Mucosa of rectum (tissue), 2 donors: Measurements from ENCODE around the gene OSBPL9.

ENCODE experiments used
- H3K27ac ChIP-seq, 2 donors: one replicate each; pipeline ENCODE4 v1.7.0; 2013; ENCODE audit warnings: inconsistent platforms in 2 of 2, low read depth in 2 of 2, low read length in 2 of 2
- H3K27me3 ChIP-seq, 2 donors: one replicate each; pipeline ENCODE4 v1.7.0; 2013; ENCODE audit warnings: low read length in 2 of 2; ENCODE audit not compliant: control insufficient read depth in 2 of 2, insufficient read depth in 2 of 2
- H3K36me3 ChIP-seq, 2 donors: one replicate each; pipeline ENCODE4 v1.7.0; 2013; ENCODE audit warnings: low read length in 2 of 2; ENCODE audit not compliant: control insufficient read depth in 2 of 2, insufficient read depth in 2 of 2
- H3K4me1 ChIP-seq, 2 donors: one replicate each; pipeline ENCODE4 v1.7.0; 2013; ENCODE audit warnings: low read length in 2 of 2, mild to moderate bottlenecking in 1 of 2; ENCODE audit not compliant: control insufficient read depth in 2 of 2, insufficient read depth in 2 of 2
- H3K4me3 ChIP-seq, 2 donors: one replicate each; pipeline ENCODE4 v1.7.0; 2013; ENCODE audit warnings: low read length in 2 of 2
- H3K9ac ChIP-seq, 2 donors: one replicate each; pipeline ENCODE4 v1.7.0; 2013; ENCODE audit warnings: low read length in 2 of 2, low read depth in 1 of 2, mild to moderate bottlenecking in 1 of 2
- H3K9me3 ChIP-seq, 2 donors: one replicate each; pipeline ENCODE4 v1.7.0; 2013; ENCODE audit warnings: low read length in 2 of 2; ENCODE audit not compliant: control insufficient read depth in 2 of 2
- donor health status: healthy.
- donor health status: Normal muscosa, but diverticular disease.

Gene OSBPL9

DNA sequence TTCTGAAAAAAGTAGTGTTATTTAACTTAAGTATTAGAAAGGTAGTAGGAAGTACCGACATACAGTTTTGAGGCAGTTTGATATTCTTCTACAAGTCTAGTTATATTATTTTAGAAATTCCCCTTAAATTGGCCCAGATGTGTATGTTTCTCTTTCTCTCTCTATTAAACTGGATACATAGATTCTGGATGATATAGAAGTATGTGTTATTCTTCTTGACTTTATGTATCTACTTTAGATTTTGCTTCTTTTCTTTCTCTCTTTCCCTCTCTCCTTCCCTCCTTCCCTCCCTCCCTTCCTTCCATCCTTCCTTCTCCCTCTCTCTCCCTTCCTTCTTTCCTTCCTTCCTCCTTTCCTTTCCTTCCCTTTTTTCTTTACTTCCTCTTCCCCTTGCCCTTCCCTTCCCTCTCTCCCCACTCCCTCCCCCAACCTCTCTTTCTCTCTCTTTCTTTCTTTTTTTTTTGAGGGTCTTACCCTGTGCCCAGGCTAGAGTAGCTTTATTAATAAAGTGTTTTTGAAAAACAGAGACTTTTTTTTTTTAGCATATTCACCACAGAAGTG, 124.3 kb downstream of the OSBPL9 start:
- Histone ChIP-seq H3K4me3 (no peak overlapping the region), H3K27ac (no peak overlapping the region), H3K9ac (no peak overlapping the region), H3K36me3 (no peaks in the 10 kb centered on the region), H3K4me1 (no peaks in the 10 kb centered on the region), H3K27me3 (no peaks in the 10 kb centered on the region), H3K9me3 (no peaks in the 10 kb centered on the region)

DNA sequence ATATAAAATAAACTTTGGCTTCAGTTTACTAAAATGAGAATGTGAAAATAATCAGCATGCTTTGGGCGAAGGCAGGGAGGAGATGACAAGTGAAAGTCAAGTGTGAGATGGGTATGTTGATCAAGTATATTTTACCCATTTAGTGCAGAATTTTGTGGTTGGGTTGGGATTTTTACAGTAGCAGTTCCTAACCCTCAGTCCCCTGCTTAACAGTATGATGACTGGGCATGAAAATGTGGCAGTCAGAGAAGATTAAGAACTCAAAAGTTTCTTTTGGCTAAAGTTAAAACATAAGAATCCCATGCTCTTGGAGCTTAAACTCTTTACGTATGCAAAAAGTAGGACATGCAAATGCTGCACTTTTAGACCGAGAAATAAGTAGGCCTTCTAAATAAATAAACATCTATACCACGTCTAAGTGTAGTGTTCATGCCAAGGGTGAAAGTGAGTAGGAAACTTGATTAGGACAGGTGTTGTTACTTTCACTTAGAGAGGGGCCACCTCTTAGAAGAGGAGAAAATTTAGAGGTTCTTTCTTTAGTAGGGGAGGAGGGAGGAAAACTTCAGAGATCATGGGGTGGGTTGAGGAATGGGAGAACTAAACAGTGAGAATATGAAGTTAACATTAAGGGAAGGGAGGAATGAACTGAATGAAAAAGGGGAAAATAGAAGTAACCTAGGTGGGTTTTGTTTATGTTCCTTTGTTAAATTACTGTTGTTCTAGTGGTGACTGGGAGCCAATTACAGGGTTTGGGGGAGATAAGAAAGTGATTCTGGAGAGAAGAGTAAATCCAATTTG, 127.8 kb downstream of the OSBPL9 start:
- Histone ChIP-seq H3K27me3 (no peaks in the 10 kb centered on the region), H3K27ac (no peak overlapping the region), H3K4me1 (no peaks in the 10 kb centered on the region), H3K36me3 (peaks cover 4 to 7% of the 10 kb centered on the region in 2 donors), H3K9me3 (no peaks in the 10 kb centered on the region), H3K9ac (no peak overlapping the region), H3K4me3 (no peak overlapping the region)

DNA sequence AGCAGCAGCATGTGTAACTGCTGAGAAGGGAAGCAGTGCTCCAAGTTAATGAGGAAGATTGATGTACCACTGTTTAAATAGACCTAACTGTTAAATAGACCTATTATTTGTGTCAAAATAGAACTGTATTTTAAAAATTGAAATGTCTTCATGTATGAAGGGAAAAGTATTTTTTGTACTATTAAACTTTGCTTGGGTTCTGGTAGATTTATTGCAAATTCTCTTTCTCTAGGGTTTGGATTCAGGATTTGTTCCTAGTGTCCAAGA, 128.3 kb downstream of the OSBPL9 start:
- H3K27ac ChIP-seq: no peak overlapping the region
- no peaks in the 10 kb centered on the region for H3K4me1 ChIP-seq
- H3K36me3 ChIP-seq: peaks cover 4 to 7% of the 10 kb centered on the region in 2 donors
- no peak overlapping the region for H3K4me3 ChIP-seq
- no peaks in the 10 kb centered on the region for H3K27me3 ChIP-seq
- H3K9ac ChIP-seq: no peak overlapping the region
- H3K9me3 ChIP-seq: no peaks in the 10 kb centered on the region

DNA sequence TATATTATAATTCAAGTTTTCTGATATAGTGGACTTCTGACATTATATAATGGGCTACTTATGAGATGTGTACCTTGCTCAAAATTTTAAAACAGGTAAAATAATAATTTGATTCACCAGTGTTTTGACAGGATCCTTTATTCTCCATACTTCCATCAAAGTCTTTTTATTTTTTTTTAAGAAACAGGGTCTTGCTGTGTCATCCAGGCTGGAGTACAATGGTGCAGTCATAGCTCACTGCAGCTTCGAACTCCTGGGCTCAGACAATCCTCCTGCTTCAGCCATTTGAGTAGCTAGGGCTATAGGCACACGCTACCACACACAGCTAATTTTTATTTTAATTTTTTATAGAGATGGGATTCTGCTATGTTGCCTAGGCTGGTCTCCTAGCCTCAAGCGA, 132.3 kb downstream of the OSBPL9 start:
- Histone ChIP-seq H3K27ac (no peak overlapping the region), H3K27me3 (no peaks in the 10 kb centered on the region), H3K36me3 (peaks cover 9 to 18% of the 10 kb centered on the region in 2 donors), H3K4me3 (no peak overlapping the region), H3K9ac (no peak overlapping the region), H3K9me3 (no peaks in the 10 kb centered on the region), H3K4me1 (no peaks in the 10 kb centered on the region)

DNA sequence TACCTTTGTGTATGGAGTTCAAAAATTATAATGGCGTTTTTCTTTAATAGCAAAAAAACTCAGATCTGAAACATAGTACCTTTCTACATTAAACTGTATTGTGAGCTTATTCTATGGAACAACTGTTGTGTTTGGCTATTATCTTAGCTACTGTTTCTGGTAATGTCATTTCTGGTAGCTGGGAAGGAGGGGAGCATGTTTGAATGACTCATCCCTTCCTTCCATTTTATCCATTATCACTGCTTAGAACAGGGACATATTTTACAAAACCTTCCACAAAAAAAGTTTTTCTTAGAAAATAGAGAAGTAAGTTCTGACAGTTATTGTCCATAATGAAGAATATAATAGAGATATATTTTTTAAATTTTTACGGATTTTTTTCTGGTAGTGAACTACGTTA, 133.3 kb downstream of the OSBPL9 start:
- no peak overlapping the region for H3K4me3 ChIP-seq
- H3K4me1 ChIP-seq: no peaks in the 10 kb centered on the region
- H3K27ac ChIP-seq: no peak overlapping the region
- peaks cover 14 to 18% of the 10 kb centered on the region in 2 donors for H3K36me3 ChIP-seq
- no peaks in the 10 kb centered on the region for H3K27me3 ChIP-seq
- no peak overlapping the region for H3K9ac ChIP-seq
- H3K9me3 ChIP-seq: no peaks in the 10 kb centered on the region

DNA sequence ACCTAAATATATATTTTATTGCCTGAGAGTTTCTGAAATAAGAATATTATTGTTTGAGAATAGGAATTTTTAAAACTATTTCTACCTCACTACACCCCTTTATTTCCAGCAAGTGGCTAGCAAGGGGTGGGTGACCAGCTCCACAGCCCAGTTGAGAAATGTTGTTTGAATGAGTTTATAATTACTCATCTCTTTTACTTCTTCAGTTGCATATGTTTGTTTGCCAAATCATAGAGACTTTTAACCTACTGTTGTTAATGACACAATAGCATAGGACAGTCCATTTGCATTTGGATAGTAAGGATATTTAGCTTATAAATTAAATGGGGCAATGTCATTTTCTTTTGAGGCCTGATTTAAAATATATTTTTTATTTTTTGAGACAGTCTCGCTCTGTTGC, 133.8 kb downstream of the OSBPL9 start:
- Histone ChIP-seq H3K27ac (no peak overlapping the region), H3K4me3 (no peak overlapping the region), H3K36me3 (peaks cover 14 to 18% of the 10 kb centered on the region in 2 donors), H3K9ac (no peak overlapping the region), H3K9me3 (no peaks in the 10 kb centered on the region), H3K4me1 (no peaks in the 10 kb centered on the region), H3K27me3 (no peaks in the 10 kb centered on the region)

DNA sequence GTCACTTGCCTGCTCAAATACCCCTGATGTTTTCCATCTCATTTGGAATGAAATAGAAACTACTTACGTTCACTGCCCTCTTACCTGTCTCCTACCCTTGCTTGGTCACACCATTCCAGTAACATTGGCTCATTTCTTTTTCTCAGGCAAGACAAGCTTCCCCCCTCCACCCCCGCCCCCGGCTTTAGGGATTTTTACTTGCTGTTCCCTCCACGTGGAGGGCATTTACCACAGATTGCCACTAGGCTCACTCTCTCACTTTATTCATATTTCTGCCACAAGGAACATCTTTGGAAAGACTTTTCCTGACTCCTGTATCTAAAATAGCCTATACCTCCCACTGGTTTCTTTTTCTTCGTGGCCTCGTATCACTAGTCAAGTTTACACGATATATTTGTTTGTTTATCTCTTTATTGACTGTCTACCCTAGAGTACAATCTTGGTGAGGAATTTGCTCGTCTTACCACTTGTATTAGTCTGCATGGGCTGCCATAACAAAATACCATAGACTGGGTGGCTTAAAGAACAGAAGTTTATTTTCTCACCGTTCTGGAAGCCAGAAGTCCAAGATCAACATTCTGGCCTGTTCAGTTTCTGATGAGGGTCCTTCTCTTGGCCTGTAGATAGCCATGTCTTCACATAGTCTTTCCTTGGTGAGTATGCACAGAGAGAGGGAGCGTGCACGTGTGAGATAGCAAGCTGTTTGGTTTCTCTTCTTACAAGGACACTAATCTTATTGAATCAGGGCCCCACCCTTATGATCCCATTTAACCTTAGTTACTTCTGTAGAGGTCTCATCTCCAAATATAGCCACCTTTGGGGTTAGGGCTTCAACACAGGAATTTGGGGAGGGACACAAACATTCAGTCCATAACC, 135.4 kb downstream of the OSBPL9 start:
- no peaks in the 10 kb centered on the region for H3K27me3 ChIP-seq
- H3K4me3 ChIP-seq: no peak overlapping the region
- H3K36me3 ChIP-seq: peaks cover 14 to 16% of the 10 kb centered on the region in 2 donors
- no peaks in the 10 kb centered on the region for H3K4me1 ChIP-seq
- H3K9me3 ChIP-seq: no peaks in the 10 kb centered on the region
- no peak overlapping the region for H3K9ac ChIP-seq
- no peak overlapping the region for H3K27ac ChIP-seq

DNA sequence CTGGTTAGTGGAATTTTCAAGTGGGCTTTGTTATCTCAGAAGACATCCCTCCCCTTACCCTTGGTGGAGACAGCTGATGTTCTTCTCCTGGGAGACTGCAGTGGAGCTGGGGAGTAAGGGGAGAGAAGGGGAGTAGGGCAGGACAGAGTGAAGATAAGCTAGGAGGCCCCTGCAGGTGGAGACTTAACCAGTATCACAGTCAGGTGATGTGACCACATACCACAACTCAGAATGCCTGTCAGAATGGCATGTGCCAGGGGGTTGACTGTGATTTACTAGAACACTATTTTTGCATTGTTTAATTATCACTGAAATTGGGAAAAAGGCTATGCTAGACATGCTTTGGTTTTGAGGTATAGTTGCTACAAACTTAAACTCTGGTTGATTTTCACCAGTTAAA, 137.1 kb downstream of the OSBPL9 start:
- Histone ChIP-seq H3K9me3 (no peaks in the 10 kb centered on the region), H3K36me3 (peaks cover 14 to 16% of the 10 kb centered on the region in 2 donors), H3K27me3 (no peaks in the 10 kb centered on the region), H3K4me3 (no peak overlapping the region), H3K9ac (no peak overlapping the region), H3K4me1 (no peaks in the 10 kb centered on the region), H3K27ac (no peak overlapping the region)

DNA sequence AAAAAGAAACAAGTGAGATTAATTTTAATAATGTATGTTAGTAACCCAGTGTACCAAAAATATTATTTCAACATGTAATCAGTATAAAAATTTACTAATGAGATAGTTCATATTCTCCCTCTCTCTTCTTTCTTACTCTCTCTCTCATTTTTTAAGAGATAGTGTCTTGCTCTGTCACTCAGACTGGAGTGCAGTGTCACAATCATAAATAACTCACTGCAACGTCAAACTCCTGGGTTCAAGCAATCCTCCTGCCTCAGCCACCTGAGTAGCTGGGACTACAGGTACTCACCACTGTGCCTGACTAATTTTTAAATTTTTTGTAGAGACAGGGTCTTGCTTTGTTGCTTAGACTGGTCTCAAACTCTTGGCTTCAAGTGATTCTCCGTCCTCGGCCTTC, 137.8 kb downstream of the OSBPL9 start:
- Histone ChIP-seq H3K36me3 (peaks cover 11 to 12% of the 10 kb centered on the region in 2 donors), H3K4me3 (no peak overlapping the region), H3K27me3 (no peaks in the 10 kb centered on the region), H3K4me1 (no peaks in the 10 kb centered on the region), H3K27ac (no peak overlapping the region), H3K9me3 (no peaks in the 10 kb centered on the region), H3K9ac (no peak overlapping the region)

DNA sequence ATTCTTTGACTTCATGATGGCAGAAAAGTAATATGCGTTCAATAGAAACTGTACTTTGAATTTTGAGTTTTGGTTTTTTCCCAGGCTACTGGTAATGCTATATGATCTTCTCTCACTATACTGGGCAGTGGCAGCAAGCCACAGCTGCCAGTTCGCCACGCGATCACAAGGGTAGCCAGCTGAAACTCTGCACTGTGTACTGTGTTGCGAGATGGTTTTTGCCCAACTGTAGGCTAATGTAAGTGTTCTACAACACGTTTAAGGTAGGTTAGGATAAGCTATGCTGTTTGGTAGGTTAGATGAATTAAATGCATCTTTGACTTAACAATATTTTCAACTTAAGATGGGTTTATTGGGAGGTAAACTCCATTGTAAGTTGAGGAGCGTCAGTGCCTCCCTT, 138.5 kb downstream of the OSBPL9 start:
- no peaks in the 10 kb centered on the region for H3K27me3 ChIP-seq
- H3K27ac ChIP-seq: no peak overlapping the region
- H3K4me3 ChIP-seq: no peak overlapping the region
- no peak overlapping the region for H3K9ac ChIP-seq
- no peaks in the 10 kb centered on the region for H3K9me3 ChIP-seq
- H3K36me3 ChIP-seq: peaks cover 11% of the 10 kb centered on the region in 2 donors
- no peaks in the 10 kb centered on the region for H3K4me1 ChIP-seq
